HG03354 (cell line): ENCODE data around the gene AP1M1.

Experiments
- ATAC-seq: cut with Tn5 transposase; IDR thresholded peaks from one replicate; pipeline ENCODE4 v1.9.1; 2021; ENCODE audit warnings: mild to moderate bottlenecking; ENCODE audit not compliant: unreplicated experiment, poor library complexity, severe bottlenecking

The AP1M1 gene

DNA sequence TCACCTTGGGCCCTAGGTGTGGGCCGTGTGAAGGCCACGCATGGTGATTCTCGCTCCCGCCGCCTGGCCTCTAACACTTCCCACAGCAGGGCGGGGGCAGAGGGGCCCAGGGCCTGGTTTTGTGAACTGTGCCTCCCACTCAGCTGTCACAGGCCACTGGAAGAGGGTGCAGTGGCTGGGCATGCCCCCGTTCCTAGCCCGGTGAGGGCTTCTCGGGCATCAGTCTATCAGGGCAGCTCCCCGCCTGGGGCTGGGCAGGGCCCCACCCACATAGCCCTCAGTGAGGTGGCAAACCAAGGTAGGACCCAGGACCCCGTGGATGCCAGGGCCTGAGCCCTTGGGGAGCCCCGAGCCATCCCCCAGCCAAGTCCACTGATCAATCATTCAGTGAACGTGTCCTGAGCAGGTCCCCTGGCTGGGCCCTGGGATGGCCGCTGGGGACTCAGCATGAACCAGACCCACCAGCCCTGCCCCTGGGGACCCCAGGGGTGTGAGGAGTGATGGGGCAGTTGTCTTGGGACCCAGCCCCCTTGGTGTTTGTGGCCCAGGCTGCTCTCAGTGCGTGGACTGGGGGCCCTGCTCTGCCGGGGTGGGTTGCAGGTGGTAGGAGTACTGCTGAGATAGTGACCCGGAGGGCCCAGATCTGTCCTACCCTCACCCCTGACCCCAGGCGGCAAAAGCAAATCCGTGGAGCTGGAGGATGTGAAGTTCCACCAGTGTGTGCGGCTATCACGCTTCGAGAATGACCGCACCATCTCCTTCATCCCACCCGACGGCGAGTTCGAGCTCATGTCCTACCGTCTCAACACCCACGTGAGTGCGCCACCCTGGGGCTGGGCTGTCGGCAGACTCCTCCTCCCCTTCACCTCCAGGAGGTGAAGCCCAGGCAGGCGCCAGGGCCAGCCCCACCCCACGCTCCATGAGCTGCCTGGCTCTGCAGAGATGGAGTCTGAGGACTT, 29.4 kb downstream of the AP1M1 start:
- no peak for ATAC-seq

GRCh38 chr19:16227837-16228636, 30.3 kb downstream of the AP1M1 start:
- ATAC-seq: no peak

DNA sequence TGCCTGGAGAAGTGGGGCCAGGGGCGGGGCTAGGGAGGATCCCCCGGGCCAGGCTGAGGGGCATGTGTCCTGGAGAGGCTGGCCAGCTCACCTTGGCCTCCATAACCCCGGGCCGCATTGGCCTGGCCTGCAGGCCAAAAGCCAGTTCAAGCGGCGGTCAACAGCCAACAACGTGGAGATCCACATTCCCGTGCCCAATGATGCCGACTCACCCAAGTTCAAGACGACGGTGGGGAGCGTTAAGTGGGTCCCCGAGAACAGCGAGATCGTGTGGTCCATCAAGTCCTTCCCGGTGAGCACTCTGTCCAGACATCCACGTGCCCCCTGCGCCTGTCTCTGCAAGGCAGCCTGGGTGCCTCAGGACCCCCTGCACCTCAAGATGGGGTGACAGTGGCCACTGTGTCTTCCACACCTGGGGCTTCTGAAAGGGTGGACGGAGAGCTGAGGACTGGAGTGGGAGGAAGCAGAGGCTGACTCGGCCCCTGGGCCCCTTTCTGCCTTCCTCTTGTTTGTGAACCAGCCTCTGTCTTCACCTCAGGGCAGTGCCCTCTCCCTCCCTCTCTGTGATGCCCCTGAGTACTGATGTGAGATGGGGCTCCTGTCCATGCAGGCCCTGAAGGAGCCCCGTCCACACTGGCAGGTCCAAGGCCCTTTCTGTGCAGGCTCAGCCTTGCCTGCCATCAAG, 31.1 kb downstream of the AP1M1 start:
- no peak for ATAC-seq

- ATAC-seq: no peak
These were observed 31.6 kb downstream of the AP1M1 start for GRCh38 chr19:16229322-16229641.

DNA sequence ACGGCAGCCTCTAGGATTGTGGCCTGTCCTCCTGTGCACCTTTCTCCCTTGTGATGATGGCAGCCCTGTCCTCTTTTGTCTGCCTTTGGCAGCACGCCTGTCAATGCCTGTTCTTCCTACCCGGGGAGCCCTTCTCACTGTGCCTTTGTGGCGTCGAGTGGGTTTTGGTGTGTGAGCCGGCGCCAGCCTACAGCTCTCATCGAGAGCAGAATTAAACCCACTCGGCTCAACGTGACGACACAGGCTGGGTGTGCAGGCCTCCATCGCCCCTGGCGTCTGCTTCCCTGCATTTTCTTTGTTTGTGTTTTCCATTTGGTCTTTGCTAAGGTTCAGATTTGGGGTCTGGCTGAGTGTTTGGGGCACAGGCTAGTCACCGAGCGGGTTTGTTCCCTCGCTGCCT, 34.4 kb downstream of the AP1M1 start:
- no peak for ATAC-seq

DNA sequence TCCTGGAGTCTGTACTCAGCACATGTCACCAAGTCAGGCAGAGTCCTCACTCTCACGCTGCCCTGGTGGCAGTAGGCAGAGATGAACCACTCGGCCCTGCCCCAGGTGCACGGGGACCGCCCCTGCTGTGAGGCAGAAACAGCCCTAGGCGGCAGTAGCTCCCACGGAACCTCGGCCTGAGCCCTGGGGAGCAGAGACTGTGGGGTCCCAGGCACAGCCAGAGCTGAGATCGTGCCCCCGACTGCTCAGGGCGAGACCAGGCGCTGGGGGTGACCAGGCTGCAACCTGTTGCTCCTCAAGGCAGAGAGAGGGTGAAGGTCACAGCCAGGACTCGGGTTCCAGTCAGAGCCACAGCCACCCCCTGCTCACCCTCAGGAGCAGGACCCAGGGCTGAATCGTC, 34.9 kb downstream of the AP1M1 start:
- ATAC-seq: no peak

DNA sequence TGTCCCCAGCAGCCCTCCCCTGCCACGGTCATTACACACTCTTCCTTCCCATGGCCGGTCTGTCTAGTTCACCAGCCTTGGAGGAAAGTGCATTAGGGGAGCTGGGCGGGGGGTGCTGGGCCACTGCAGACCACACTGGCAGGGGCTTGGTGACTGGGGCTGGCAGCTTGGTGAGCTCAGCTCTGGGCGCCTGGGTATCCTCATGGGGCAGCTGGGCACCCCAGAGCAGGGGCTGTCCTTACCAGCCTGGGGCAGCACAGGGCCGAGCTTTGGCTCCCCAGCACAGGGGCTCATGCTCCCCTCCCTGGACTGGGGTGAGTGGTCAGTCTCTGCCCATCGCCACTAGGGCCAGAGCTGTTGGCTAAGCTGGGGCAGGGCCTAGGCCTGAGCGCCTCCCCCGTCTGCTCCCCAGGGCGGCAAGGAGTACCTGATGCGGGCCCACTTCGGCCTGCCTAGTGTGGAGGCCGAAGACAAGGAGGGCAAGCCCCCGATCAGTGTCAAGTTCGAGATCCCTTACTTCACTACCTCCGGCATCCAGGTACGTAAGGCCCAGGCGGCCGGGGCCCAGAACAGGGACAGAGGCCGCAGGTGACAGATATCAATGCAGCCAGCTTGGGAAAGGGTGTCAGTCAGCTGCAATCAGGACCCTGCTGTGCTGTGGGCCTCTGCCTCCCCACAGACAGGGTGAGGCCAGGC, 35.5 kb downstream of the AP1M1 start:
- no peak for ATAC-seq

DNA sequence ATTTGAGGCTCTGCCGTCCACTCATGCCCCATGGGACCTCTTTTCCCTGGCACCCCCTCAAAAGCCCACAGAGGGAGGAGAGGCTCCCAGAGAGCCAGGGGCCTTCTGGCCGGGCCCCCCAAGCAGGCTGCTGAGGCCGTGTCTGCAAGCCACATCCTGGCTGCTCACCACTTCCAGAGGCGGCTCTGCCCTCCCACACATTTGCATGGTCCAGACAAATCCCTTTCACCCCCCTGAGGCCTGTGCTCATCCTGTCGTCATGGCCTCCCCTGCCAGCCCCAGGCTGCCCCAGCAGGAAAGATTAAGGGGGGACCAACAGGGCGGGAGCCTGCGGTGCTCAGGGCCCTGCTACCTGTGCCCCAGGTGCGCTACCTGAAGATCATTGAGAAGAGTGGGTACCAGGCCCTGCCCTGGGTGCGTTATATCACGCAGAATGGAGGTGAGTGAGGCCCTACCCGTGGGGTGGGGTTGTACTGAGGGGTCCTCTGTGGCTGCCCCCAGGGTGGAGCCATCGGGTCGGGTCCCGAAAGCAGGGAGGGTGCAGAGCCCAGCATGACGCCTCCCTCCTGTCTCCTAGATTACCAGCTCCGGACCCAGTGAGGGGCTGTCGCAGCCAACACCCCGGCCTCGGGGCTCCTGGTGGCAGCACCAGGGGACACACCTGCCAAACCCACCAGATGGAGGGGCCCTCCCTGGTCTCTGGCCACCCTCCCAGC, 36.3 kb downstream of the AP1M1 start:
- ATAC-seq: no peak

GRCh38 chr19:16234552-16235445, 37.1 kb downstream of the AP1M1 start:
- ATAC-seq: no peak

DNA sequence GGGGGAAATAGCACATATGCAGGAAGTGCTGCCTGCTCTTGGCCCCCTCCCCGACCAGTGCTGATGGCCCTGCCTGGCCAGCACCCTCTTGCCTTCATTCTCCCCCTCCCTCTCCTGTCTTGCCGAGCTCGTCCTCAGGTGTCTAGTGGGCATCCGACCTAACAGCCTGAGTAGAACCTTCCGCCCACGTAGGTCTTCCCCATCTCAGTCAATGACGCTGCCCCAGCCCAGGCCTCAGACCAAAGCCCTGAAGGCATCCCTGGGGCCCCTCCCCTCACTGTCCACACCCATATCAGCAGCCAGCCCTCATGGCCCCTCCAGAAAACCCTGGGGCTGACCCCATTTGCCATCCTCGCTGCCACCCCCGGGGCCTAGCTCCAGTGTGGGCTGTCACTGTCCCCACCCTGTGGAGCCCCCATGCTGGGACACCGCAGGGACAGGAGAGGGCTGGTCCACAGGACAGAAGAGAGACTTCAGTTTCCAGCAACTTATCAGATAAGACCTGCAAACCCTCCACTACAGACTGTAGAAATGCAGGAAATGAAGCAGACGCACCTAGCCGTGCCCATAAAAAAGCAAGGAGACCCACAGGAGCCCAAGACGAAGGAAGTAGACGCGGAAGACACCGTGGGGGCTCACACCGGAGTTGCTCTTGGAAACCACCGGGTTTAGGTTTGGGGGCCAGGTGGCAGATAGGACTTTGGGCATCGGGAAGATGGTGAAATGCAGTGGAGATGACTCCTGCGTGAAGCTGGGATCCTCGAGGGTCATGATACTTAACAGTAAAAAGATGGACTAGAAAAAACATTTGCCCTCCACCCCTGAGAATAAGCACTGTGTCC, 38.3 kb downstream of the AP1M1 start:
- no peak for ATAC-seq

- no peak for ATAC-seq
These were observed 46.4 kb downstream of the AP1M1 start for GRCh38 chr19:16244091-16244490.

- ATAC-seq: no peak
These were observed 49.9 kb downstream of the AP1M1 start for GRCh38 chr19:16247353-16248182.

DNA sequence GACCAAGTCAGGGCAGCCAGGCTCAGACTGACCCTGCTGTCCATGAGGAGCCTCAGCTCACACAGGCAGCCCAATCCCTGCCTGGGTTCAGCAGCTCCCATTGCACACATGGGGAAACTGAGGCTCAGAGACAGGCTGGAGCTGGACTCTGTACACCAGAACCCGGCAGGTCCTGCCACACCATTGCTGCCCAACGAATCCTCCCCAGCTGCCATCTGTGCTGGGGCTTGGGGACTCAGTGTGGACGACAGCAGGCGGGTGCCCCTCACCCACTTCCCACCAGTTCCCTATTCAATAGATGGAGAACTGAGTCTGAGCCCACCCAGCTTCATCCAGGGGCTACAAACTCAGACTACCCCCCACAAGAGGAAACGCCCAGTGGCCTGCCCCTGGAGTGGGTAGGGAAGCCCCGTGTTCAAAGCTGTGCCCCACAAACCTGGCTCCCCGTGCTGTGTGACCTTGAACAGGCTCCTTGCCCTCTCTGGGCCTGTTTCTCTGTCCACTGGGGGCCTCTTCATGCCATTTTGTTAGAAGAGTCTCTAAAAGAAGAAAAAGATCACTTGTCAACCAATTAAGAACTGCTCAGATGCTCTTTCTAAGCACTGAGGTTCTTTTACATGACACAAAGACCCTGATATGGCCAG, 50.8 kb downstream of the AP1M1 start:
- no peak for ATAC-seq

DNA sequence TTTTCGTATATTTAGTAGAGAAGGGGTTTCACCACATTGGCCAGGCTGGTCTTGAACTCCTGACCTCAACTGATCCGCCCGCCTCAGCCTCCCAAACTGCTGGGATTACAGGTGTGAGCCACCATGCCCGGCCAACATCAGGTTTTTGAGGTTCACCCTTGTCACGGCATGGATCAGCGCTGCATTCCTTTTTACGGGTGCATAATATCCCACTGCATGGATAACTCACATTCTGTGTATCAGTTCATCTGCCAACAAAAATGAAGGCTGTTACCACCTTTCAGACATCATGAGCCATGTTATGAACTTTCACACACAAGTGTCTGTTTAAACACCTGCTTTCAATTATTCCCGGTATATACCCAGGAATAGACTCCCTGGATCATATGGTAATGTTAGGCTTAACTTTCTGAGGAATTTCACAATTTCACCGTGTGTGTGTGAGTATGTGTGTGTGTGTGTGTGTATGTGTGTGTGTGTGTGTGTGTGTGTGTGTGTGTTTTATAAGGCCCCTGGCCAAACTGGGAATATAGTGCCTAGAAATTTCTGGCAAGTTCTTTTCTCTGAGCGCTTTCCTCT, 52.2 kb downstream of the AP1M1 start:
- ATAC-seq: no peak

- no peak for ATAC-seq
These were observed 54.9 kb downstream of the AP1M1 start for GRCh38 chr19:16252459-16253205.
